SU-DHL-6 (cell line): ENCODE results near the gene SMAD7.

ENCODE experiments used
- EZH2phosphoT487 ChIP-seq: fragments of 200-600 bp; sonication (generic), shearing (Covaris generic); conservative IDR thresholded peaks from 2 replicates; pipeline ENCODE4 v1.6.1; 2018; ENCODE audit warnings: mild to moderate bottlenecking, antibody characterized with exemption, low read length, moderate library complexity, mixed read lengths
- TF ChIP-seq, protein P1 (sequence below): fragments of 200-600 bp; sonication (generic); IDR thresholded peaks from one replicate; pipeline ENCODE4 v1.5.1; 2017; ENCODE audit warnings: antibody characterized with exemption, mild to moderate bottlenecking, low read length, moderate library complexity; ENCODE audit not compliant: insufficient read depth, poor library complexity, severe bottlenecking

DNA sequence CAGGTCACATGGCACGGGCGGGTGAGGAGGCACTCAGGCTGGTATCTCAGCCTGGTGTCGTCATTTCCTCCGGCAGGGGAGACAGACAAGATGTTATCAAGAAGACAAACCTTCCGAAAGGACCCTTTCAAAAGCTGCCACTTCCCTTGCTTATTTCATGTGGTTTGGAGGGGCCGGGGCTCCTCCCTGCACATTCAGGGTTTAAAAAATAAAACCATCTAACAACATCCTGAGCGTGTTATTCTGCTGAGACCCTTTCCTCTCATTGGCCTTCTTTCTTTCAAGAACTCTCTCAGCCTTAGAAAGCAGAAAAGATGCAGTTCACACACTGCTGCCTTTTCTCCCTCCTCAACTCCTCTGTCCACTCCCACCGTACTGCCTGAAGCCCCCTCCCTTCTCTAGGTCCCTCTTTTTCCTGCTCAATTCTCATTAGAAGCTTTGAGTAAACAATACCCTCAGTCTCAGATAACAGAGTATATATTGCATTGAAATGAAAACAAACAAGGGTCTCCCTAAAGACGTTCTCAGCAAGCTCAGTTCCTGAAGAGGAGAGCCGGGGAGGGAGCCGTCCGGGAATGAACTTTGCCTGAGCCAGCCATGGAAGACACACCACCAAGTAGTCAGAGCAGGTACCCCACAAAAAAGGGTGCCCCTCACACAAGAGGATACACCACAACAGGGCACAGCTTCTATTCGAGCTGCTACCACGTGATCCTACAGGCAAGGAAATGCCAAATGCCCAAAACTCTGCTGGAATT, 9.7 kb downstream of the SMAD7 start:
- TF ChIP-seq, protein P1, sequence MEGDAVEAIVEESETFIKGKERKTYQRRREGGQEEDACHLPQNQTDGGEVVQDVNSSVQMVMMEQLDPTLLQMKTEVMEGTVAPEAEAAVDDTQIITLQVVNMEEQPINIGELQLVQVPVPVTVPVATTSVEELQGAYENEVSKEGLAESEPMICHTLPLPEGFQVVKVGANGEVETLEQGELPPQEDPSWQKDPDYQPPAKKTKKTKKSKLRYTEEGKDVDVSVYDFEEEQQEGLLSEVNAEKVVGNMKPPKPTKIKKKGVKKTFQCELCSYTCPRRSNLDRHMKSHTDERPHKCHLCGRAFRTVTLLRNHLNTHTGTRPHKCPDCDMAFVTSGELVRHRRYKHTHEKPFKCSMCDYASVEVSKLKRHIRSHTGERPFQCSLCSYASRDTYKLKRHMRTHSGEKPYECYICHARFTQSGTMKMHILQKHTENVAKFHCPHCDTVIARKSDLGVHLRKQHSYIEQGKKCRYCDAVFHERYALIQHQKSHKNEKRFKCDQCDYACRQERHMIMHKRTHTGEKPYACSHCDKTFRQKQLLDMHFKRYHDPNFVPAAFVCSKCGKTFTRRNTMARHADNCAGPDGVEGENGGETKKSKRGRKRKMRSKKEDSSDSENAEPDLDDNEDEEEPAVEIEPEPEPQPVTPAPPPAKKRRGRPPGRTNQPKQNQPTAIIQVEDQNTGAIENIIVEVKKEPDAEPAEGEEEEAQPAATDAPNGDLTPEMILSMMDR, result no peak
- TF ChIP-seq EZH2phosphoT487, result no peak
